B cell (primary cell): ENCODE results near the gene FLCN.

Source experiments
- CTCF ChIP-seq: fragments of 200-600 bp; IDR thresholded peaks from one replicate; pipeline ENCODE4 v1.8.0; 2022; ENCODE audit warnings: antibody characterized with exemption, mild to moderate bottlenecking
- EZH2 ChIP-seq: IDR thresholded peaks from 2 replicates; pipeline ENCODE4 v1.6.1; 2012; ENCODE audit warnings: borderline replicate concordance, low read depth, mild to moderate bottlenecking, moderate library complexity, low read length; ENCODE audit not compliant: insufficient read depth, poor library complexity, severe bottlenecking

DNA sequence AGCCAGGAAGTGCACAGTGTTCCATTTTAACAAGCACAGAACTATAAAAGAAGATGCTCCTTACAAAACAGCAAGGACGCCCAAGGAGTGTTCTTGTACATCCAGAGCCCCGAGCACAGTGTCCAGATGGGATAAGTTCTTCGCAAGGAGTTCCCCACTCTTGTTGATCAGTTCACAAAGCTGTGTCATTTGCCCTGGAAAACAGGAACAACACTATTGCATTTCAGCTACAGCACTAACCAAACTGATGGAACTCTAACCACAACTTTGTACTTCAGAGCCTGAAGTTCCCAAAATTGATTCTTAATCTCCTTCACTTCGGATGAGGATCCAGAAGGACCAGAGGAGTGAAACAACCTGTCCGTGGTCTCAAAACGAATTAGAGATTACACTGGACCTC lies 39.0 kb upstream of the FLCN start:
- TF ChIP-seq CTCF (no peak), EZH2 (no peak)
